GM18507 (cell line): ENCODE results near the gene BPTF.
A peak's percentile ranks its signal among the peaks of the same experiment; 100 is the strongest.
"Not testable (repeated sequence)": the region's sequence is repeated elsewhere in the genome, so short reads cannot be mapped to it uniquely, and the experiment has no call there.

Experiments
- DNase-seq: peaks from one replicate; pipeline ENCODE4 v3.0.0; 2011; ENCODE audit warnings: low read depth; ENCODE audit not compliant: insufficient read length; ENCODE audit errors: extremely low spot score
- FAIRE-seq: peaks from 2 replicates; lab custom pipeline; 2011; peaks lifted over from hg19 to GRCh38; lab: Jason Lieb, UNC

BPTF gene

GRCh38 chr17:67830440-67830839, 5.1 kb downstream of the BPTF start:
- FAIRE-seq (no peak), DNase-seq (no peak)

- FAIRE-seq: no peak
- DNase-seq: no peak
These were observed 6.0 kb downstream of the BPTF start for GRCh38 chr17:67831268-67831667.

- DNase-seq (no peak), FAIRE-seq (no peak)
These were observed 7.8 kb downstream of the BPTF start for GRCh38 chr17:67833134-67833533.

GRCh38 chr17:67833946-67834631, 8.8 kb downstream of the BPTF start:
- no peak for FAIRE-seq
- no peak for DNase-seq

GRCh38 chr17:67834634-67835033, 9.3 kb downstream of the BPTF start:
- FAIRE-seq (no peak), DNase-seq (no peak)

- DNase-seq (no peak), FAIRE-seq (no peak)
These were observed 11.1 kb downstream of the BPTF start for GRCh38 chr17:67836205-67836987.

GRCh38 chr17:67837965-67838364, 12.7 kb downstream of the BPTF start:
- DNase-seq (no peak), FAIRE-seq (no peak)

- DNase-seq: no peak
- no peak for FAIRE-seq
These were observed 13.2 kb downstream of the BPTF start for GRCh38 chr17:67838538-67838937.

- DNase-seq: no peak
- no peak for FAIRE-seq
These were observed 16.7 kb downstream of the BPTF start for GRCh38 chr17:67841992-67842391.

GRCh38 chr17:67842648-67843047, 17.3 kb downstream of the BPTF start:
- FAIRE-seq: no peak
- no peak for DNase-seq

- no peak for FAIRE-seq
These were observed 20.1 kb downstream of the BPTF start for GRCh38 chr17:67845374-67845773.

GRCh38 chr17:67848189-67848588, 22.9 kb downstream of the BPTF start:
- not testable (repeated sequence) for DNase-seq, FAIRE-seq

More at GRCh38 chr17:67845374-67845773, 20.1 kb downstream of the BPTF start:
- DNase-seq: no peak

GRCh38 chr17:67848846-67849245, 23.5 kb downstream of the BPTF start:
- not testable (repeated sequence) for DNase-seq, FAIRE-seq

- no peak for DNase-seq
- no peak for FAIRE-seq
These were observed 25.8 kb downstream of the BPTF start for GRCh38 chr17:67850991-67851631.

- DNase-seq (no peak), FAIRE-seq (no peak)
These were observed 28.4 kb downstream of the BPTF start for GRCh38 chr17:67853703-67854102.

GRCh38 chr17:67854378-67854777, 29.1 kb downstream of the BPTF start:
- FAIRE-seq (no peak), DNase-seq (no peak)

- DNase-seq (no peak), FAIRE-seq (peak; percentile 63)
These were observed 30.4 kb downstream of the BPTF start for GRCh38 chr17:67855504-67856324.

GRCh38 chr17:67856402-67856801, 31.1 kb downstream of the BPTF start:
- FAIRE-seq, DNase-seq: not testable (repeated sequence)

- DNase-seq (no peak), FAIRE-seq (no peak)
These were observed 37.4 kb downstream of the BPTF start for GRCh38 chr17:67862614-67863217.
